ENCODE results near the gene CDHR2.

Gene CDHR2

GRCh38 chr5:176624142-176624541, 75.0 kb downstream of the CDHR2 start:
- no peak for DNase-seq

- no peak for DNase-seq
These were observed 75.8 kb downstream of the CDHR2 start for GRCh38 chr5:176624938-176625337.

- DNase-seq: no peak
These were observed 76.4 kb downstream of the CDHR2 start for GRCh38 chr5:176625512-176625911.

GRCh38 chr5:176625966-176626875, 77.1 kb downstream of the CDHR2 start:
- no peak for DNase-seq

DNA sequence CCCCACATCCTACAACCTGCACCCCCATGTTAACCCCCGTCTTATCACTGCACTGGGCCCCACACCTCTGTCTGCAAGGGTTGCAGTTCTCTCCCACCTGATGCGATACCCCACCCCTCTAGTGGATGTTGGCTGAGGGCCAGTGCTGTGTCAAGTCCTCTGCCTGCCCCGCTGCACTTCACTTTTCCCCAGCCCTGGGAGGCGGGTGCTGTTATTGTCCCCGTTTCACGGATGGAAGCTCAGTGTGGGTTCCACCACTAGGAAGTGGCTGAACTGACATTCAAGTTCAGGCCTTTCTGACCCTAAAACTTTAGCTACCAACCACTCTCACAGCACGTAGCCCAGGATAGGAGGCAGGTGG, 77.7 kb downstream of the CDHR2 start:
- DNase-seq: no peak

GRCh38 chr5:176627582-176627981, 78.4 kb downstream of the CDHR2 start:
- no peak for DNase-seq

DNA sequence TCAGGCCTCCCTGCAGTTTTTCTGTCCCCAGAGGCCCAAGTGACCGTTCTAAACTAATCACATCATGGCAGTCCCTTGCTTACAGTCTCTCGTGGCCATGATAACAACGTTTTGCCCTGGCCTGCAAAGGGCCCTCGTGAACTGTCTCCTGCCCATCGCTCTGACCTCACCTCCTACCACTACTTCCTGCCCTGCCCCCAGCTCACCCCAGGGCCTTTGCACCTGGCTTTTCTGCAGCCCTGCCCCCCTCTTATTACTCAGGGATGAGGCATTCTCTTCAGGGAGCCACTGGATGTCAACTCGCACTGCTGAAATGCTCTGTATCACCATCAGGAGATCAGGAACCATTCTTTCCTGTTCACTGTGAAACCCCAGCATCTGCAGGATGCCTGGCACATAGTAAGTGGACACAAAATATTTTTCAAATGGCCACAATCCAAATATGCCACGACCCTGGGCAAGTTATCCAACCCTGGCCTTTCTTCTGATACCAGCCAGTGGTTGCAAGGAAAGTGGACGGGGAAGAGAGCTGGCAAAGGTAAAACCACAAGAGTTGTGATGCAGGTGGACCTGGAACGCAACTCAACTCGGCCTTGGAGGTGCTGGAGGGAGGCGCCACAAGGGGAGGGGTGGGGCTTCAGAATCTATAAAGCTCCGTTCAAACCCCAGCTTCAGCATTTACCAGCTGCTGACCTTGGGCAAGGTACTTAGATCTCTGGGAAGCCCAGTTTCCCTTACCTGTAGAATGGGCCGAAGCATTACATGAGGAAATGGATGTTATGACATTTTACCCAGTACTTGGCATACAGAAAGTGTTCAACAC, 79.5 kb downstream of the CDHR2 start:
- DNase-seq: no peak

- DNase-seq: no peak
These were observed 80.2 kb downstream of the CDHR2 start for GRCh38 chr5:176629317-176629852.

DNA sequence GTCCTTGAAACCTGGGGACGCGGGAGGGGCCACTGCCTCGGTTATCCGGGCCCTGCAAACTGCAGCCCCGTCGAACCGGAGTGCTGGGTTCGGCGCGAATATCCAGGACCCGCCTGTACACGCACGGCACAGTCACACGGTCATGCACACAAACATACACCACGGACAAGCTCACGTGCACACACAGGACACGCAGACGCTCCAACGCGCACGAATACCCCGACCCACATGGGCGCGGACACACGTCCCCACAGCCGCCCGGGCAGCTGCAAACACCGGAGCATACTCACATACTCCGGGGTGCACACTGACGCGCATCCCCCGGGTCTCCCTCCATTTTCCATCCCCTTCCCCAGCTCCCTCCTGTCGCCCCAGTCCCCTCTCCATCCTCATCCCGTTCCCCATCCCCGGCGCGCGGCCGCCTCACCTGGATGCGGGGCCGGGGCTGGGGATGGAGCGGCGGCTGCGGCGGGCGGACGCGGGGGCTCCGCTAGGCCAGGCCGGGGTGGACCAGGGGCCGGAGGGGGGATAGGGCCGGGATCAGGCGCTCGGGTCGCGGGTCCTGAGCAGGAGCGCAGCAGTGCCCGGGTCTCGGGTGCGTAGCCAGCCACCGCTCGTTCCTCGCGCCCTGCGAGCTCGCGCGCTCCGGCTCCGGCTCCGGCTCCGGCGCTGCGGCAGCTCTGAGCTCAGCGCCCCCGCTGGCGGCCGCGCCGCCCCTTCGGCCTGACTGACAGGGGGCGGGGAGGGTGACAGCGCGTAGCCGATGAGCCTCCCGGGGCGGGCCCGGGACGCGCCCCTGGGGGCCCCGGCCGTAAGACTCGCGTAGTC, 80.9 kb downstream of the CDHR2 start, which contains the start of the genes EIF4E1B and SNCB:
TSS of gene EIF4E1B (plus strand) at position 823 of the 828 bp plus-strand sequence. CDS start 12,113 bp downstream, outside the sequence.
TSS of gene SNCB (minus strand) at position 682 of the 828 bp plus-strand sequence. CDS start 880 bp downstream, outside the sequence.
- peak; percentile 81 for DNase-seq

- no peak for DNase-seq
These were observed 81.6 kb downstream of the CDHR2 start for GRCh38 chr5:176630681-176631222.

GRCh38 chr5:176631383-176632200, 82.5 kb downstream of the CDHR2 start:
- no peak for DNase-seq

- no peak for DNase-seq
These were observed 83.6 kb downstream of the CDHR2 start for GRCh38 chr5:176632745-176633144.

- no peak for DNase-seq
These were observed 84.5 kb downstream of the CDHR2 start for GRCh38 chr5:176633598-176633997.

DNA sequence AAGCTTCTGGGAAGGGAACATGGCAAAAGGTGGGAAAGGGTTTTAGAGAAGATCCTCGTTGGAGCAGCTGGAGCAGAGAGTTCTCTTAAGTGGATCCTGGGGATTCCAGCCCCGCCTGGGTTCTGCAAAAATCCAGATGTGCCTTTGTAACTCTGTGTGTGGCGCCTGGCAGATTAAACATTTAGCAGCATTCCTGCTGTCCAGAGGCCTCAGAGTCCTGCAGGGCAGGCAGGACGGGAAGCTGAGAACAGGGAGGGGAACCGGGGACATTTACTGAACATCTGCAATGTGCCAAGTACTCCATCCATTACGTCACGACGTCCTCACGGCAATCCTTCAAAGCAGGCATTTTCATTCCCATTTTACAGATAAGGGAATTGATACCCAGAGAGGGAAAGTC, 87.3 kb downstream of the CDHR2 start:
- no peak for DNase-seq

- no peak for DNase-seq
These were observed 88.4 kb downstream of the CDHR2 start for GRCh38 chr5:176637556-176637955.

- no peak for DNase-seq
These were observed 89.3 kb downstream of the CDHR2 start for GRCh38 chr5:176638437-176638836.

- DNase-seq: no peak
These were observed 90.1 kb downstream of the CDHR2 start for GRCh38 chr5:176639208-176639607.

DNA sequence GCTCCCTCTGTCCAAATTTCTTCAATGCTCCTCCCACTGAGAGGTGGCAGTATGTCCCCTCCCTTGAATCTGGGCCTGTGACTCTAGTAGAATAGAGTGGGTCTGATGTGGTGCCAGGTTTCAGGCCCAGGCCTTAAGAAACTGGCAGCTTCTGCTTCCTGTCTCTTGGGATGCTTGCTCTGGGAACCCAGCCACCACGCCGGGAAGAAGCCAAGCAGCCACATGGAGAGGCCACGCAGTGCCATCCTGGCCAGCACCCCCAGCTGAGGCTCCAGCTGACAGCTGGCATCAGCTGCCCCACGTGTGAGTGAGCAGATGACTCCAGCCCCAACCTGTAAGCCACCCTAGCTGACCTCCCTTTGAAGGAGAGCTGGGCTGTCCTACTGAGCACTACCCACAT, 90.8 kb downstream of the CDHR2 start:
- DNase-seq: no peak

DNA sequence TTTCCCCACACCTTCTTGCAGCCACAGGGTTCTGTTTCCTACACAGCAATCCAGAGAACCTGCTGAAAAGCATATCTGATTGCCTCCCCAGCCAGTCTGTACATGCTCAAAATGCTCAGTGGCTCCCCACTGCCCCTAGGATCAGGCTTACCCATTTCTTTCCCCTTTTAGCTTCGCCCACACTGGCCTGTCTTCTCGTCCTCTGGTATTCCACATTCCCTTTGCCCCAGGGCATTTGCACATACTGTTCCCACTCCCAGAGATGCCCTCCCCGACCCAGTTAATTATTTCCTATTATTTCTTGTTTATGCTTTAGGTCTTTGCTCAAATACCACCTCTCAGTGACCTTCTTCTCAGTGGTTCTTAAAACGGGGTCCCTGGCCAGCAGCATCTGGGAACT, 91.5 kb downstream of the CDHR2 start:
- DNase-seq: no peak

DNA sequence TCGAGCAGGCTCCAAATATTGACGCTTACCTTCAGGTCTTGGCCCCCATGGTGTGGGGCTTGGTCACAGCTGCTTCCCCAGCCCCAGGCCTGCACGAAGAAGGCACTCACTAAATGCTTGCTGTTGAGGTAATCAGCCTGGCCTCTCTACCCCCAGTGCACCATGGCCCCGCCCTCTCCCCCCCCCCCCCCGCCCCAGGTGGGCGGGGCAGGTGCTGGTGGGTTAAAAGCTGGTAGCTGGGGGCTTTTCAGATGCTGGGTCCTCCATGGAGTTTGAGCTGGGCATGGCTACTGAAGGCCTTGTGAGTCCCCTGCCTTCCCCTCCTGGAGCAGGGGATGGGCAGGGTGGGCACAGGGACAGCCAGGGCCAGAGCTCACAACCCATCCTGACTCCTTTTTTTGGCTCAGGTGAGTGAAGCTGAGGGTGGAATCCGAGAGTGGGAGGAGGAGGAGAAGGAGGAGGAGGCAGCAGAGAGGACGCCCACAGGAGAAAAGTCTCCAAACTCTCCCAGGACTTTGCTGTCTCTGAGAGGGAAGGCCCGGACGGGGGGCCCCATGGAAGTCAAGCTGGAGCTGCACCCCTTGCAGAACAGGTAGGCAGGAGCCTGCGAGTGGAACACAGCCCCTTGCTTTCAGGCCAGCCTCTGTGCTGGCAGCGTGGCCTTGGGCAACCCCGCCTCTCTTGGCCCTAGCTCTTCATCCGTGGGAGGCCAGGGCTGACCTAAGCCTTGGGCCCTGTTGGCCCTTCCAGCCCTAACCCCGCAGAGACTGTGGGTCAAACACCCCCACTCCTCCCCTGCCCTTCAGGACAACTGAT, 93.7 kb downstream of the CDHR2 start:
- DNase-seq: no peak
